GM23338 (cell line): ENCODE data around the gene VAV3. TPM values are rescaled to one million over a fixed set of nuclear protein-coding genes. Genes with fewer than 3 reads are reported as not detected.
A peak's percentile ranks its signal among the peaks of the same experiment; 100 is the strongest.

Source experiments
- ATAC-seq: fragments of 200-7000 bp; cut with Tn5 transposase; 3 replicates; pipeline ENCODE4 v1.9.1; 2020
- DNase-seq: peaks from one replicate; pipeline ENCODE4 v3.0.0-alpha.2; 2015; ENCODE audit warnings: low spot score
- H2AFZ ChIP-seq: fragments of 200-600 bp; sonication (generic); 2 replicates; pipeline ENCODE4 v1.8.0; 2016; ENCODE audit warnings: antibody characterized with exemption, mild to moderate bottlenecking, moderate library complexity
- H3F3A ChIP-seq: fragments of 200-600 bp; sonication (generic); replicated peaks from 2 replicates; pipeline ENCODE4 v1.8.0; 2017; ENCODE audit warnings: antibody characterized with exemption, mixed run types, low read depth
- H3K27ac ChIP-seq: fragments of 200-600 bp; sonication (generic); 2 replicates; pipeline ENCODE4 v1.6.1; 2016; ENCODE audit warnings: low read depth
- H3K27me3 ChIP-seq: fragments of 200-600 bp; sonication (generic); 2 replicates; pipeline ENCODE4 v1.8.0; 2016; ENCODE audit warnings: mild to moderate bottlenecking, mixed run types, moderate library complexity; ENCODE audit not compliant: insufficient read depth
- H3K36me3 ChIP-seq: fragments of 200-600 bp; sonication (generic); 2 replicates; pipeline ENCODE4 v1.8.0; 2016; ENCODE audit warnings: mild to moderate bottlenecking; ENCODE audit not compliant: insufficient read depth
- H3K4me1 ChIP-seq: fragments of 200-600 bp; sonication (generic); 2 replicates; pipeline ENCODE4 v1.8.0; 2016; ENCODE audit warnings: mild to moderate bottlenecking, moderate library complexity; ENCODE audit not compliant: insufficient read depth
- H3K4me2 ChIP-seq: fragments of 200-600 bp; sonication (generic); 2 replicates; pipeline ENCODE4 v1.7.1; 2017; ENCODE audit warnings: mixed run types
- H3K4me3 ChIP-seq: fragments of 200-600 bp; sonication (generic); 2 replicates; pipeline ENCODE4 v1.6.1; 2016; ENCODE audit warnings: mixed run types
- H3K79me2 ChIP-seq: fragments of 200-600 bp; sonication (generic); replicated peaks from 2 replicates; pipeline ENCODE4 v1.8.0; 2017; ENCODE audit warnings: mild to moderate bottlenecking; ENCODE audit not compliant: insufficient read depth
- H3K9me2 ChIP-seq: fragments of 200-600 bp; sonication (generic); 2 replicates; pipeline ENCODE4 v1.8.0; 2017; ENCODE audit not compliant: insufficient read depth
- H4K20me1 ChIP-seq: fragments of 200-600 bp; sonication (generic); replicated peaks from 2 replicates; pipeline ENCODE4 v1.8.0; 2017; ENCODE audit warnings: mild to moderate bottlenecking; ENCODE audit not compliant: insufficient read depth
- H3K27ac Mint-ChIP-seq: 2 replicates; pipeline ENCODE4 v1.8.0; 2020; ENCODE audit warnings: inconsistent platforms, mild to moderate bottlenecking, moderate library complexity, mixed read lengths
- H3K27me3 Mint-ChIP-seq: 3 replicates; pipeline ENCODE4 v1.8.0; 2022; ENCODE audit warnings: low read depth, mild to moderate bottlenecking, moderate library complexity, mixed read lengths, inconsistent platforms; ENCODE audit not compliant: insufficient read depth, poor library complexity
- H3K36me3 Mint-ChIP-seq: 3 replicates; pipeline ENCODE4 v1.8.0; 2021; ENCODE audit warnings: low read depth, mild to moderate bottlenecking, inconsistent platforms, moderate library complexity, mixed read lengths
- H3K4me1 Mint-ChIP-seq: 3 replicates; pipeline ENCODE4 v1.8.0; 2020; ENCODE audit warnings: mild to moderate bottlenecking, inconsistent platforms, mixed read lengths
- H3K4me3 Mint-ChIP-seq: 3 replicates; pipeline ENCODE4 v1.8.0; 2021; ENCODE audit warnings: moderate library complexity, mild to moderate bottlenecking, inconsistent platforms, mixed read lengths
- H3K9me3 Mint-ChIP-seq: 3 replicates; pipeline ENCODE4 v1.8.0; 2020; ENCODE audit warnings: moderate library complexity, mild to moderate bottlenecking, inconsistent platforms, mixed read lengths
- CREB1 ChIP-seq: fragments of 250-450 bp; sonication (Bioruptor Pico); IDR thresholded peaks from 2 replicates; pipeline ENCODE4 v1.5.0; 2020; ENCODE audit warnings: low read depth, mild to moderate bottlenecking, moderate library complexity
- EZH2 ChIP-seq: fragments of 200-600 bp; sonication (generic); IDR thresholded peaks from one replicate; pipeline ENCODE4 v1.8.0; 2017; ENCODE audit warnings: antibody characterized with exemption, mild to moderate bottlenecking, low read depth; ENCODE audit not compliant: unreplicated experiment
- EZH2phosphoT487 ChIP-seq: fragments of 200-600 bp; sonication (generic); IDR thresholded peaks from one replicate; pipeline ENCODE4 v1.8.1; 2018; ENCODE audit warnings: antibody characterized with exemption; ENCODE audit not compliant: unreplicated experiment
- JUNB ChIP-seq: IDR thresholded peaks from one replicate; pipeline ENCODE4 v1.6.1; 2016; ENCODE audit warnings: antibody characterized with exemption; ENCODE audit not compliant: unreplicated experiment
- NANOG ChIP-seq: IDR thresholded peaks from 2 replicates; pipeline ENCODE4 v1.6.1; 2016; ENCODE audit warnings: antibody characterized with exemption, borderline replicate concordance
- POLR2AphosphoS5 ChIP-seq: IDR thresholded peaks from 2 replicates; pipeline ENCODE4 v1.6.1; 2016; ENCODE audit warnings: antibody characterized with exemption, low read depth
- STAT1 ChIP-seq: IDR thresholded peaks from one replicate; pipeline ENCODE4 v1.6.1; 2016; ENCODE audit warnings: antibody characterized with exemption; ENCODE audit not compliant: unreplicated experiment
- ZNF114 ChIP-seq: fragments of 250-450 bp; sonication (Bioruptor Pico); IDR thresholded peaks from 2 replicates; pipeline ENCODE4 v1.5.0; 2020; ENCODE audit warnings: mild to moderate bottlenecking, moderate library complexity
- ZNF331 ChIP-seq: fragments of 250-450 bp; sonication (Bioruptor Pico); IDR thresholded peaks from 2 replicates; pipeline ENCODE4 v1.5.0; 2020; ENCODE audit warnings: low read depth, mild to moderate bottlenecking, moderate library complexity
- polyA plus RNA-seq: library from polyadenylated mRNA; unstranded; fragments of >200 nt; fragmentation: Nextera tagmentation; extraction: Ambion mirVana; gene quantifications from 2 replicates; pipeline ENCODE4 v1.2.1, GENCODE V29; 2016
- total RNA-seq: library from RNA; depleted of rRNA; stranded (reverse); fragments of >200 nt; shearing (Covaris generic); gene quantifications from 2 replicates; pipeline ENCODE4 v1.2.3, GENCODE V29; 2014
- TF ChIP-seq, protein P1 (sequence below), 2 experiments: fragments of 200-600 bp in 1 of 2; sonication (generic) in 1 of 2; conservative IDR thresholded peaks; 2 replicates each; pipeline versions ENCODE4 v1.5.1 to v1.6.1; 2016 to 2017; ENCODE audit warnings: antibody characterized with exemption in 2 of 2, low read depth in 2 of 2, mild to moderate bottlenecking in 2 of 2, moderate library complexity in 1 of 2
- TF ChIP-seq, protein P2 (sequence below): fragments of 250-450 bp; sonication (Bioruptor Pico); IDR thresholded peaks from 2 replicates; pipeline ENCODE4 v1.5.0; 2020; ENCODE audit warnings: mild to moderate bottlenecking, moderate library complexity
- TF ChIP-seq, protein P3 (sequence below): IDR thresholded peaks from 2 replicates; pipeline ENCODE4 v1.6.1; 2016; ENCODE audit warnings: antibody characterized with exemption
- TF ChIP-seq, protein P4 (sequence below): IDR thresholded peaks from one replicate; pipeline ENCODE4 v1.6.1; 2018; ENCODE audit warnings: antibody characterized with exemption; ENCODE audit not compliant: unreplicated experiment

Gene VAV3
- total and polyA plus RNA-seq, 2 experiments from 2014 or later: 3.0 to 11.3 TPM

DNA sequence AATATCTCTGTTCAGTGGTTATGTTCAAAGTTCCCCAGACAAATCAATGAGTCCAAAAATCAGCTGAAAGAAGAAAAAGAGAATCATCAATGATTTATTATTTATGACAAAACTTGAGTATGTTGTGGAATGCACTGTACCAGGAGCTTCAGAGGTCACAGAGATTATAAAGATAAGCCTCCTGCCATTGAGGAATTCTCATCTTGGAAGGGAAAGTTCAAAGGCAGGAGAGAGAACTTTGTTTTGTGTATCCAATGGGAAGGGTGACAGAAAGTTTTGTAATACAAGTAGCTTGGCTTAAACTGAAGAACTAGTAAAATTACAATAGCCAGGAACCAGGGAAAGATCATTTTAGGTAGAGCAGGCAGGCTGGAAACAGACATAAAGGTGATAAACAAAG lies 367.7 kb downstream of the VAV3 start:
- Histone ChIP-seq H4K20me1 (no peaks in the 10 kb centered on the region), H3K4me2 (no peak overlapping the region), H3K79me2 (no peaks in the 10 kb centered on the region), H3F3A (no peaks in the 10 kb centered on the region), H3K4me1 (peaks cover 10% of the 10 kb centered on the region; the same call in 1 of the 2 replicates), H3K4me3 (no peak overlapping the region), H3K36me3 (no peaks in the 10 kb centered on the region), H3K9me2 (no peaks in the 10 kb centered on the region), H3K27ac (no peak overlapping the region), H2AFZ (no peak overlapping the region), H3K27me3 (no peaks in the 10 kb centered on the region)
- H3K27me3 Mint-ChIP-seq: no peaks in the 10 kb centered on the region
- H3K9me3 Mint-ChIP-seq: no peaks in the 10 kb centered on the region
- no peak overlapping the region for H3K4me3 Mint-ChIP-seq
- no peaks in the 10 kb centered on the region for H3K36me3 Mint-ChIP-seq
- DNase-seq (no peak), ATAC-seq (no peak)
- H3K4me1 Mint-ChIP-seq: peaks cover 8% of the 10 kb centered on the region; the same call in 2 of the 3 replicates
- no peak for TF ChIP-seq EZH2phosphoT487
- TF ChIP-seq ZNF331: no peak
- TF ChIP-seq STAT1: no peak
- no peak for TF ChIP-seq NANOG
- TF ChIP-seq, protein P1, sequence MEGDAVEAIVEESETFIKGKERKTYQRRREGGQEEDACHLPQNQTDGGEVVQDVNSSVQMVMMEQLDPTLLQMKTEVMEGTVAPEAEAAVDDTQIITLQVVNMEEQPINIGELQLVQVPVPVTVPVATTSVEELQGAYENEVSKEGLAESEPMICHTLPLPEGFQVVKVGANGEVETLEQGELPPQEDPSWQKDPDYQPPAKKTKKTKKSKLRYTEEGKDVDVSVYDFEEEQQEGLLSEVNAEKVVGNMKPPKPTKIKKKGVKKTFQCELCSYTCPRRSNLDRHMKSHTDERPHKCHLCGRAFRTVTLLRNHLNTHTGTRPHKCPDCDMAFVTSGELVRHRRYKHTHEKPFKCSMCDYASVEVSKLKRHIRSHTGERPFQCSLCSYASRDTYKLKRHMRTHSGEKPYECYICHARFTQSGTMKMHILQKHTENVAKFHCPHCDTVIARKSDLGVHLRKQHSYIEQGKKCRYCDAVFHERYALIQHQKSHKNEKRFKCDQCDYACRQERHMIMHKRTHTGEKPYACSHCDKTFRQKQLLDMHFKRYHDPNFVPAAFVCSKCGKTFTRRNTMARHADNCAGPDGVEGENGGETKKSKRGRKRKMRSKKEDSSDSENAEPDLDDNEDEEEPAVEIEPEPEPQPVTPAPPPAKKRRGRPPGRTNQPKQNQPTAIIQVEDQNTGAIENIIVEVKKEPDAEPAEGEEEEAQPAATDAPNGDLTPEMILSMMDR (conservative IDR thresholded peaks at IDR 0.05; ENCODE audit: low read depth in 2 of 2): no peak
- no peak for TF ChIP-seq POLR2AphosphoS5
- no peak for TF ChIP-seq EZH2
- TF ChIP-seq, protein P2, sequence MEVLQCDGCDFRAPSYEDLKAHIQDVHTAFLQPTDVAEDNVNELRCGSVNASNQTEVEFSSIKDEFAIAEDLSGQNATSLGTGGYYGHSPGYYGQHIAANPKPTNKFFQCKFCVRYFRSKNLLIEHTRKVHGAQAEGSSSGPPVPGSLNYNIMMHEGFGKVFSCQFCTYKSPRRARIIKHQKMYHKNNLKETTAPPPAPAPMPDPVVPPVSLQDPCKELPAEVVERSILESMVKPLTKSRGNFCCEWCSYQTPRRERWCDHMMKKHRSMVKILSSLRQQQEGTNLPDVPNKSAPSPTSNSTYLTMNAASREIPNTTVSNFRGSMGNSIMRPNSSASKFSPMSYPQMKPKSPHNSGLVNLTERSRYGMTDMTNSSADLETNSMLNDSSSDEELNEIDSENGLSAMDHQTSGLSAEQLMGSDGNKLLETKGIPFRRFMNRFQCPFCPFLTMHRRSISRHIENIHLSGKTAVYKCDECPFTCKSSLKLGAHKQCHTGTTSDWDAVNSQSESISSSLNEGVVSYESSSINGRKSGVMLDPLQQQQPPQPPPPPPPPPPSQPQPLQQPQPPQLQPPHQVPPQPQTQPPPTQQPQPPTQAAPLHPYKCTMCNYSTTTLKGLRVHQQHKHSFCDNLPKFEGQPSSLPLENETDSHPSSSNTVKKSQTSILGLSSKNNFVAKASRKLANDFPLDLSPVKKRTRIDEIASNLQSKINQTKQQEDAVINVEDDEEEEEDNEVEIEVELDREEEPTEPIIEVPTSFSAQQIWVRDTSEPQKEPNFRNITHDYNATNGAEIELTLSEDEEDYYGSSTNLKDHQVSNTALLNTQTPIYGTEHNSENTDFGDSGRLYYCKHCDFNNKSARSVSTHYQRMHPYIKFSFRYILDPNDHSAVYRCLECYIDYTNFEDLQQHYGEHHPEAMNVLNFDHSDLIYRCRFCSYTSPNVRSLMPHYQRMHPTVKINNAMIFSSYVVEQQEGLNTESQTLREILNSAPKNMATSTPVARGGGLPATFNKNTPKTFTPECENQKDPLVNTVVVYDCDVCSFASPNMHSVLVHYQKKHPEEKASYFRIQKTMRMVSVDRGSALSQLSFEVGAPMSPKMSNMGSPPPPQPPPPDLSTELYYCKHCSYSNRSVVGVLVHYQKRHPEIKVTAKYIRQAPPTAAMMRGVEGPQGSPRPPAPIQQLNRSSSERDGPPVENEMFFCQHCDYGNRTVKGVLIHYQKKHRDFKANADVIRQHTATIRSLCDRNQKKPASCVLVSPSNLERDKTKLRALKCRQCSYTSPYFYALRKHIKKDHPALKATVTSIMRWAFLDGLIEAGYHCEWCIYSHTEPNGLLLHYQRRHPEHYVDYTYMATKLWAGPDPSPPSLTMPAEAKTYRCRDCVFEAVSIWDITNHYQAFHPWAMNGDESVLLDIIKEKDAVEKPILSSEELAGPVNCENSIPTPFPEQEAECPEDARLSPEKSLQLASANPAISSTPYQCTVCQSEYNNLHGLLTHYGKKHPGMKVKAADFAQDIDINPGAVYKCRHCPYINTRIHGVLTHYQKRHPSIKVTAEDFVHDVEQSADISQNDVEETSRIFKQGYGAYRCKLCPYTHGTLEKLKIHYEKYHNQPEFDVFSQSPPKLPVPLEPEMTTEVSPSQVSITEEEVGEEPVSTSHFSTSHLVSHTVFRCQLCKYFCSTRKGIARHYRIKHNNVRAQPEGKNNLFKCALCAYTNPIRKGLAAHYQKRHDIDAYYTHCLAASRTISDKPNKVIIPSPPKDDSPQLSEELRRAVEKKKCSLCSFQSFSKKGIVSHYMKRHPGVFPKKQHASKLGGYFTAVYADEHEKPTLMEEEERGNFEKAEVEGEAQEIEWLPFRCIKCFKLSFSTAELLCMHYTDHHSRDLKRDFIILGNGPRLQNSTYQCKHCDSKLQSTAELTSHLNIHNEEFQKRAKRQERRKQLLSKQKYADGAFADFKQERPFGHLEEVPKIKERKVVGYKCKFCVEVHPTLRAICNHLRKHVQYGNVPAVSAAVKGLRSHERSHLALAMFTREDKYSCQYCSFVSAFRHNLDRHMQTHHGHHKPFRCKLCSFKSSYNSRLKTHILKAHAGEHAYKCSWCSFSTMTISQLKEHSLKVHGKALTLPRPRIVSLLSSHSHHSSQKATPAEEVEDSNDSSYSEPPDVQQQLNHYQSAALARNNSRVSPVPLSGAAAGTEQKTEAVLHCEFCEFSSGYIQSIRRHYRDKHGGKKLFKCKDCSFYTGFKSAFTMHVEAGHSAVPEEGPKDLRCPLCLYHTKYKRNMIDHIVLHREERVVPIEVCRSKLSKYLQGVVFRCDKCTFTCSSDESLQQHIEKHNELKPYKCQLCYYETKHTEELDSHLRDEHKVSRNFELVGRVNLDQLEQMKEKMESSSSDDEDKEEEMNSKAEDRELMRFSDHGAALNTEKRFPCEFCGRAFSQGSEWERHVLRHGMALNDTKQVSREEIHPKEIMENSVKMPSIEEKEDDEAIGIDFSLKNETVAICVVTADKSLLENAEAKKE (CRISPR knock-in tag): no peak
- TF ChIP-seq, protein P3, sequence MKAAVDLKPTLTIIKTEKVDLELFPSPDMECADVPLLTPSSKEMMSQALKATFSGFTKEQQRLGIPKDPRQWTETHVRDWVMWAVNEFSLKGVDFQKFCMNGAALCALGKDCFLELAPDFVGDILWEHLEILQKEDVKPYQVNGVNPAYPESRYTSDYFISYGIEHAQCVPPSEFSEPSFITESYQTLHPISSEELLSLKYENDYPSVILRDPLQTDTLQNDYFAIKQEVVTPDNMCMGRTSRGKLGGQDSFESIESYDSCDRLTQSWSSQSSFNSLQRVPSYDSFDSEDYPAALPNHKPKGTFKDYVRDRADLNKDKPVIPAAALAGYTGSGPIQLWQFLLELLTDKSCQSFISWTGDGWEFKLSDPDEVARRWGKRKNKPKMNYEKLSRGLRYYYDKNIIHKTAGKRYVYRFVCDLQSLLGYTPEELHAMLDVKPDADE: no peak
- TF ChIP-seq, protein P4, sequence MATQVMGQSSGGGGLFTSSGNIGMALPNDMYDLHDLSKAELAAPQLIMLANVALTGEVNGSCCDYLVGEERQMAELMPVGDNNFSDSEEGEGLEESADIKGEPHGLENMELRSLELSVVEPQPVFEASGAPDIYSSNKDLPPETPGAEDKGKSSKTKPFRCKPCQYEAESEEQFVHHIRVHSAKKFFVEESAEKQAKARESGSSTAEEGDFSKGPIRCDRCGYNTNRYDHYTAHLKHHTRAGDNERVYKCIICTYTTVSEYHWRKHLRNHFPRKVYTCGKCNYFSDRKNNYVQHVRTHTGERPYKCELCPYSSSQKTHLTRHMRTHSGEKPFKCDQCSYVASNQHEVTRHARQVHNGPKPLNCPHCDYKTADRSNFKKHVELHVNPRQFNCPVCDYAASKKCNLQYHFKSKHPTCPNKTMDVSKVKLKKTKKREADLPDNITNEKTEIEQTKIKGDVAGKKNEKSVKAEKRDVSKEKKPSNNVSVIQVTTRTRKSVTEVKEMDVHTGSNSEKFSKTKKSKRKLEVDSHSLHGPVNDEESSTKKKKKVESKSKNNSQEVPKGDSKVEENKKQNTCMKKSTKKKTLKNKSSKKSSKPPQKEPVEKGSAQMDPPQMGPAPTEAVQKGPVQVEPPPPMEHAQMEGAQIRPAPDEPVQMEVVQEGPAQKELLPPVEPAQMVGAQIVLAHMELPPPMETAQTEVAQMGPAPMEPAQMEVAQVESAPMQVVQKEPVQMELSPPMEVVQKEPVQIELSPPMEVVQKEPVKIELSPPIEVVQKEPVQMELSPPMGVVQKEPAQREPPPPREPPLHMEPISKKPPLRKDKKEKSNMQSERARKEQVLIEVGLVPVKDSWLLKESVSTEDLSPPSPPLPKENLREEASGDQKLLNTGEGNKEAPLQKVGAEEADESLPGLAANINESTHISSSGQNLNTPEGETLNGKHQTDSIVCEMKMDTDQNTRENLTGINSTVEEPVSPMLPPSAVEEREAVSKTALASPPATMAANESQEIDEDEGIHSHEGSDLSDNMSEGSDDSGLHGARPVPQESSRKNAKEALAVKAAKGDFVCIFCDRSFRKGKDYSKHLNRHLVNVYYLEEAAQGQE: no peak
- no peak for TF ChIP-seq JUNB
- no peak for TF ChIP-seq ZNF114 (CRISPR knock-in tag)
- TF ChIP-seq CREB1 (CRISPR knock-in tag): no peak
- 0 out of 2 replicates have a peak overlapping the region, but pooled peaks have one; percentile 40 for H3K27ac Mint-ChIP-seq
